ENCODE results near the gene SDC1.
"Not testable (repeated sequence)": the region's sequence is repeated elsewhere in the genome, so short reads cannot be mapped to it uniquely, and the experiment has no call there.

Gene SDC1

GRCh38 chr2:20250436-20250835 is 25.5 kb upstream of the SDC1 start:
- DNase-seq (ENCODE audit: low read depth): no peak
- no peak for TF ChIP-seq CTCF (conservative IDR thresholded peaks at IDR 0.05; ENCODE audit: control insufficient read depth, insufficient read depth, low read depth, low read length)
- no peak overlapping the region for H3K4me3 ChIP-seq (ENCODE audit: control insufficient read depth, low read depth, low read length)

- no peak for TF ChIP-seq CTCF (conservative IDR thresholded peaks at IDR 0.05; ENCODE audit: control insufficient read depth, insufficient read depth, low read depth, low read length)
- H3K4me3 ChIP-seq (ENCODE audit: control insufficient read depth, low read depth, low read length): no peak overlapping the region
- no peak for DNase-seq (ENCODE audit: low read depth)
Measured at GRCh38 chr2:20249170-20249569, 24.2 kb upstream of the SDC1 start.

GRCh38 chr2:20247084-20247483 is 22.2 kb upstream of the SDC1 start:
- DNase-seq (ENCODE audit: low read depth): no peak
- no peak for TF ChIP-seq CTCF (conservative IDR thresholded peaks at IDR 0.05; ENCODE audit: control insufficient read depth, insufficient read depth, low read depth, low read length)

GRCh38 chr2:20243637-20244036 is 18.7 kb upstream of the SDC1 start:
- not testable (repeated sequence) for DNase-seq (ENCODE audit: low read depth); H3K4me3 ChIP-seq (ENCODE audit: control insufficient read depth, low read depth, low read length)

More at GRCh38 chr2:20247084-20247483, 22.2 kb upstream of the SDC1 start:
- H3K4me3 ChIP-seq (ENCODE audit: control insufficient read depth, low read depth, low read length): no peak overlapping the region

DNA sequence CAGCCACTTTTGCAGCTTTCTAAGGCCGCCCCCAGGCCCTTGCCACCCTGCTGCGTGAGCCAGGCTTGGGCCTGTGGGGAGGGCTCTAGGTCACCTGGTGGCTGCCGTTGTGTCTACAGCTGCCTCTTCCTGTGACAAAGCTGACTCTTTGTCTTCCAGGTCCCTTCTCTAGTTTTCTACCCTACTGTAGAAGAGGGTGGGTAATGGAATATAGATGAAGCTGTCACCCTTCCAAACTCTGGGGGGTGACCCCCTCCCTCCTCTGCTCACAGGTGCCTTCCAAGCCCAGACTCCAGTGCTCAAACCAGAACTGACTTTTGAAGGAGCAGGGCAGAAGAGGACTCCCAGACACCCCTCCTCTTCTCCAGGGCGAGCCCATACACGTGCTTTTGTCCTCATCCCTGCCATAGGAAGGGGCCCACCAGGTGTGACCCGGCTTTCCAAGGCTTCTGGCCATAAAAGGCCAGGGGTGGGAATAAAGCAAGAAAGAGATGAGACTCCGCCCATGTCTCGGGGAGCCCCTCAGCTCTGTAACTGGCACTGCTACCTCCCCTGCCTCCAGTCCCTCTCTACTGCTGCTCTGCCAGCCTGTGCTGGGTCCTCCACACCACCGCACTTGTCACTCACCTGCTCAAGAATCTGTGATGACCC is 17.9 kb upstream of the SDC1 start:
- no peak for TF ChIP-seq CTCF (conservative IDR thresholded peaks at IDR 0.05; ENCODE audit: control insufficient read depth, insufficient read depth, low read depth, low read length)
- no peak for DNase-seq (ENCODE audit: low read depth)
- no peak overlapping the region for H3K4me3 ChIP-seq (ENCODE audit: control insufficient read depth, low read depth, low read length)

DNA sequence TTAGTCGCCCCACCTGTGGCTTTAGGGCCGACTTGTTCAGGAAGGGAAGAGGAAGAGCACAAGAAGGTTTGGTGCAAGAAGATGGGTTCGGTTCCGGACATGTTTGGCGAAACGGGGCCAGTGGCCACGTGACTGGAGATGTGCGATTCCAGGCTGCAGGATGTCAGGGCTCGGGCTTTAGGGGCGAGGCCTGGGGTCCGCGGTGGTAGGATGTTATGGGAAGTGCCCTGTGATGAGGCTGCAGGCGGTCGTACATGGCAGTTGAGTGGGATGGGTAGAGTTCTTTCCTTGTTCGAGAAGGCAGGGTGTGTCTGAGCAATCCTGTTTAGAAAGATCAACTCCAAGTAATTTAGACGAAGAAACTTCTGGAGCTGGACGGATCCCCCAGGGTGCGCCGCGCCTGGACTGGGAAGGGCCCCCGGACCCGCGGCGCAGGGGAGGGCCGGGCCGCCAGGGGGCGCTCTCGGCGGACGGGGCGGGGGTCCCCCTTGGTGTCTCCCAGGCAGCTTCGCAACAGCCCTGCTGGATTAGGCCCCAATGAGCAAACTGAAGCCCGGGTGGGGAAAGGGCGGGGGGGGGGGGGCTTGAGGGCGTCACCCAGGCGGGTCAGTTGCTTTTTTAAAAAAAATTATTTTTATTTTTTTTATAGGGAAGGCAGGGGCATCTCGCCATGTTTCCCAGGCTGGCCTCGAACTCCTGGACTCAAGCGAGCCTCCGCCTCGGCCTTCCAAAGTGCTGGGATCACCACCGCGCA is 17.2 kb upstream of the SDC1 start:
- no peak for TF ChIP-seq CTCF (conservative IDR thresholded peaks at IDR 0.05; ENCODE audit: control insufficient read depth, insufficient read depth, low read depth, low read length)
- no peak overlapping the region for H3K4me3 ChIP-seq (ENCODE audit: control insufficient read depth, low read depth, low read length)
- DNase-seq (ENCODE audit: low read depth): no peak

- not testable (repeated sequence) for DNase-seq (ENCODE audit: low read depth); H3K4me3 ChIP-seq (ENCODE audit: control insufficient read depth, low read depth, low read length)
Measured at GRCh38 chr2:20240291-20240690, 15.4 kb upstream of the SDC1 start.

Data from fibroblast of mammary gland (primary cell).